ENCODE results near the gene PDE6C. TPM values are rescaled to one million over a fixed set of nuclear protein-coding genes. Genes with fewer than 3 reads are reported as not detected.

The PDE6C gene
- total RNA-seq, 1 experiment from 2014 or later: not detected

GRCh38 chr10:93678805-93679587 lies 66.7 kb downstream of the PDE6C start:
- H2BK15ac ChIP-seq (ENCODE audit: low read depth, low read length): no peak overlapping the region
- H3K23ac ChIP-seq (ENCODE audit: insufficient read length, low read depth, low read length): no peak overlapping the region
- H3K27ac ChIP-seq (ENCODE audit: insufficient read length, low read depth, low read length): no peak overlapping the region
- no peaks in the 10 kb centered on the region for H3K79me1 ChIP-seq (ENCODE audit: insufficient read depth, low read depth, low read length, poor library complexity, severe bottlenecking)
- H3T11ph ChIP-seq (ENCODE audit: low read length): no peak overlapping the region
- H2BK5ac ChIP-seq (ENCODE audit: insufficient read length, low read length): no peak overlapping the region
- H3K9me3 Mint-ChIP-seq: no peaks in the 10 kb centered on the region
- H2AFZ ChIP-seq (ENCODE audit: low read length): no peak overlapping the region
- no peaks in the 10 kb centered on the region for H3K79me2 ChIP-seq (ENCODE audit: insufficient read depth, low read length)
- H3K9me3 ChIP-seq (ENCODE audit: control insufficient read depth, low read depth, low read length): no peaks in the 10 kb centered on the region
- no peak overlapping the region for H3K18ac ChIP-seq (ENCODE audit: insufficient read length, low read depth, low read length)
- no peak overlapping the region for H2BK20ac ChIP-seq (ENCODE audit: low read depth, low read length, poor library complexity, severe bottlenecking)
- no peak overlapping the region for H3K56ac ChIP-seq (ENCODE audit: insufficient read length, low read depth, low read length)
- H2BK12ac ChIP-seq (ENCODE audit: insufficient read length, low read depth, low read length): no peak overlapping the region
- no peak overlapping the region for H2BK120ac ChIP-seq (ENCODE audit: low read depth, low read length, poor library complexity, severe bottlenecking)
- H4K8ac ChIP-seq (replicated peaks; ENCODE audit: insufficient read length, low read depth, low read length): no peak overlapping the region
- no peak overlapping the region for H3K4ac ChIP-seq (ENCODE audit: low read depth, low read length)
- H3K27me3 ChIP-seq (ENCODE audit: insufficient read depth, low read length): no peaks in the 10 kb centered on the region
- no peak overlapping the region for H3K14ac ChIP-seq (ENCODE audit: insufficient read depth, low read length)
- H3K27me3 Mint-ChIP-seq (ENCODE audit: low read depth): no peaks in the 10 kb centered on the region
- no peak overlapping the region for H2AK5ac ChIP-seq (ENCODE audit: insufficient read length, low read length)
- no peak for TF ChIP-seq CTCF (conservative IDR thresholded peaks at IDR 0.05)
- H3K9ac ChIP-seq (ENCODE audit: extremely low read depth, insufficient read length, low read length): no peak overlapping the region
- H4K20me1 ChIP-seq (ENCODE audit: control insufficient read depth, insufficient read depth, insufficient read length): no peaks in the 10 kb centered on the region
- H3K4me3 Mint-ChIP-seq: no peak overlapping the region
- no peaks in the 10 kb centered on the region for H3K4me1 Mint-ChIP-seq
- DNase-seq: no peak
- H3K23me2 ChIP-seq (ENCODE audit: insufficient read length, low read depth, low read length, poor library complexity, severe bottlenecking): no peaks in the 10 kb centered on the region
- H3K27ac Mint-ChIP-seq: no peak overlapping the region
- H3K4me1 ChIP-seq (ENCODE audit: insufficient read depth, low read length): no peaks in the 10 kb centered on the region
- H3K4me2 ChIP-seq (ENCODE audit: insufficient read depth, insufficient read length, low read length): no peak overlapping the region
- peaks cover 0 to 24% (median 15%) of the 10 kb centered on the region in 3 experiments; a peak in 5 of 7 replicates for H3K36me3 Mint-ChIP-seq (ENCODE audit: insufficient read depth in 1 of 3, low read depth in 3 of 3)
- WGBS (ENCODE audit: extremely low coverage, insufficient read length, low lambda C conversion rate): no CpG with 5 or more reads among the region's 3 CpGs
- H4K5ac ChIP-seq (ENCODE audit: insufficient read length, low read depth, low read length): no peak overlapping the region
- H4K91ac ChIP-seq (ENCODE audit: insufficient read length, low read depth, low read length): no peak overlapping the region

All from H9 (cell line).